HepG2 (cell line): ENCODE data around the gene HOXD8. TPM values are rescaled to one million over a fixed set of nuclear protein-coding genes. Genes with fewer than 3 reads are reported as not detected.

ENCODE experiments used
- ATAC-seq: fragments of 200-7000 bp; cut with Tn5 transposase; 3 replicates; pipeline ENCODE4 v1.9.1; 2020; ENCODE audit warnings: mild to moderate bottlenecking, moderate library complexity
- BruUV-seq: library from RNA; stranded (reverse); fragments of 400-500 nt; replicated peaks from 2 replicates; lab custom pipeline; 2021; lab: Mats Ljungman, UMichigan
- CTCF ChIA-PET: fragments of 300-600 bp; formaldehyde crosslinking; extraction: SDS; loops from one replicate; lab custom pipeline; 2021; ENCODE audit warnings: low total read pairs, inconsistent platforms, low intra/inter-chr PET ratio; lab: Yijun Ruan, JAX
- POLR2A ChIA-PET: fragments of 350-600 bp; sonication (Branson Sonifier 250); formaldehyde crosslinking; loops from one replicate; lab custom pipeline; 2020; ENCODE audit warnings: antibody characterized with exemption, inconsistent platforms; lab: Yijun Ruan, JAX
- DNase-seq: peaks from one replicate; pipeline ENCODE4 v3.0.0-alpha.2; 2015; ENCODE audit warnings: low spot score
- FAIRE-seq: peaks from 3 replicates; lab custom pipeline; 2011; peaks lifted over from hg19 to GRCh38; lab: Jason Lieb, UNC
- H2AFZ ChIP-seq: one replicate; pipeline ENCODE4 v1.6.1; 2011; ENCODE audit warnings: low read length, inconsistent platforms
- H3K27ac ChIP-seq: fragments of 300-600 bp; 3 replicates; pipeline ENCODE4 v1.8.0; 2011; ENCODE audit warnings: mixed run types, mild to moderate bottlenecking, mixed read lengths, low read length, inconsistent platforms; ENCODE audit not compliant: insufficient read depth; ENCODE audit errors: extremely low read length
- H3K27me3 ChIP-seq, 2 experiments: fragments of 200-600 bp in 1 of 2; 2 replicates in 1 of 2; 3 replicates in 1 of 2; pipeline versions ENCODE4 v1.6.0 to v1.8.0; 2011; ENCODE audit warnings: low read length in 2 of 2, mild to moderate bottlenecking in 2 of 2, moderate library complexity in 2 of 2, inconsistent platforms in 1 of 2; ENCODE audit not compliant: insufficient read depth in 2 of 2, control insufficient read depth in 1 of 2
- H3K36me3 ChIP-seq, 2 experiments: fragments of 200-600 bp in 1 of 2; replicated peaks in 1 of 2; 2 replicates in 1 of 2; 3 replicates in 1 of 2; pipeline versions ENCODE4 v1.5.1 to v1.8.0; 2011; ENCODE audit warnings: low read length in 2 of 2, inconsistent platforms in 1 of 2; ENCODE audit not compliant: insufficient read depth in 2 of 2, control insufficient read depth in 1 of 2
- H3K4me1 ChIP-seq: 2 replicates; pipeline ENCODE4 v1.5.1; 2012; ENCODE audit warnings: low read length, inconsistent platforms; ENCODE audit not compliant: insufficient read depth
- H3K4me2 ChIP-seq: 2 replicates; pipeline ENCODE4 v1.6.0; 2011; ENCODE audit warnings: low read depth, low read length, inconsistent platforms
- H3K4me3 ChIP-seq, 3 experiments: fragments of 200-600 bp in 1 of 3; sonication (generic), shearing (Covaris generic) in 1 of 3; replicated peaks in 1 of 3; 2 replicates each; pipeline ENCODE4 v1.5.1; 2011 to 2016; ENCODE audit warnings: low read length in 3 of 3, inconsistent platforms in 2 of 3, low read depth in 2 of 3, mild to moderate bottlenecking in 2 of 3, control low read depth in 1 of 3, mixed read lengths in 1 of 3; ENCODE audit not compliant: insufficient read depth in 1 of 3
- H3K79me2 ChIP-seq: one replicate; pipeline ENCODE4 v1.6.1; 2011; ENCODE audit warnings: low read length, inconsistent platforms; ENCODE audit not compliant: insufficient read depth
- H3K9ac ChIP-seq: 2 replicates; pipeline ENCODE4 v1.6.0; 2011; ENCODE audit warnings: mild to moderate bottlenecking, low read depth, low read length, inconsistent platforms; ENCODE audit not compliant: insufficient read depth
- H3K9me3 ChIP-seq: 2 replicates; pipeline ENCODE4 v1.5.1; 2012; ENCODE audit warnings: mild to moderate bottlenecking, low read length
- H4K20me1 ChIP-seq: 2 replicates; pipeline ENCODE4 v1.6.0; 2011; ENCODE audit warnings: inconsistent platforms, mild to moderate bottlenecking, low read length, moderate library complexity; ENCODE audit not compliant: insufficient read depth
- BCL6 ChIP-seq: IDR thresholded peaks from 2 replicates; pipeline ENCODE4 v1.6.1; 2016; ENCODE audit warnings: missing genetic modification reagents, missing compliant biosample characterization
- HCFC1 ChIP-seq: fragments of 150-350 bp; IDR thresholded peaks from 2 replicates; pipeline ENCODE4 v1.6.1; 2014; ENCODE audit warnings: low read depth, low read length
- LRRFIP1 ChIP-seq: sonication (generic); formaldehyde crosslinking; conservative IDR thresholded peaks from 2 replicates; pipeline ENCODE4 v1.4.0; 2020; ENCODE audit warnings: missing genetic modification reagents
- MXI1 ChIP-seq: IDR thresholded peaks from 3 replicates; pipeline ENCODE4 v1.6.1; 2012; ENCODE audit warnings: low read depth, low read length, inconsistent platforms, borderline replicate concordance
- MZF1 ChIP-seq: sonication (generic); formaldehyde crosslinking; IDR thresholded peaks from 2 replicates; pipeline ENCODE4 v1.8.1; 2023; ENCODE audit warnings: mild to moderate bottlenecking, missing genetic modification reagents, borderline replicate concordance
- PAF1 ChIP-seq: IDR thresholded peaks from 2 replicates; pipeline ENCODE4 v1.6.1; 2016; ENCODE audit warnings: missing genetic modification reagents, missing compliant biosample characterization
- SETDB1 ChIP-seq: sonication (generic); formaldehyde crosslinking; IDR thresholded peaks from 2 replicates; pipeline ENCODE4 v1.5.1; 2020; ENCODE audit warnings: missing genetic modification reagents, mild to moderate bottlenecking, borderline replicate concordance
- SNAI1 ChIP-seq: sonication (generic); formaldehyde crosslinking; IDR thresholded peaks from 2 replicates; pipeline ENCODE4 v1.5.0; 2020; ENCODE audit warnings: mild to moderate bottlenecking, missing genetic modification reagents, borderline replicate concordance
- ZBTB39 ChIP-seq: sonication (generic); formaldehyde crosslinking; IDR thresholded peaks from 2 replicates; pipeline ENCODE4 v1.5.0; 2020; ENCODE audit warnings: missing genetic modification reagents
- ZNF180 ChIP-seq: sonication (generic); formaldehyde crosslinking; IDR thresholded peaks from 2 replicates; pipeline ENCODE4 v1.4.0; 2020; ENCODE audit warnings: low read depth, missing genetic modification reagents, borderline replicate concordance
- ZNF605 ChIP-seq: sonication (generic); formaldehyde crosslinking; IDR thresholded peaks from 2 replicates; pipeline ENCODE4 v1.8.0; 2022; ENCODE audit warnings: mild to moderate bottlenecking, missing genetic modification reagents
- ZNF749 ChIP-seq: sonication (generic); formaldehyde crosslinking; IDR thresholded peaks from 2 replicates; pipeline ENCODE4 v1.8.0; 2022; ENCODE audit warnings: mild to moderate bottlenecking, missing genetic modification reagents, moderate library complexity, borderline replicate concordance
- ZNF768 ChIP-seq: sonication (generic); formaldehyde crosslinking; IDR thresholded peaks from 2 replicates; pipeline ENCODE4 v1.4.0; 2020; ENCODE audit warnings: missing genetic modification reagents
- ZNF781 ChIP-seq: sonication (generic); formaldehyde crosslinking; IDR thresholded peaks from 2 replicates; pipeline ENCODE4 v1.5.1; 2020; ENCODE audit warnings: borderline replicate concordance, mild to moderate bottlenecking, missing genetic modification reagents; ENCODE audit errors: not compliant biosample characterization
- ZNF800 ChIP-seq: sonication (generic); formaldehyde crosslinking; IDR thresholded peaks from 2 replicates; pipeline ENCODE4 v1.4.0; 2020; ENCODE audit warnings: missing genetic modification reagents
- WGBS: methylation state at CpG from one replicate; pipeline ENCODE4 v1.1.6; 2017; ENCODE audit warnings: low lambda C conversion rate; 5-methylcytosine and 5-hydroxymethylcytosine counted together
- in situ Hi-C: cut with HindIII; loops from 2 replicates; pipeline ENCODE4 v1.10.0; 2017; ENCODE audit warnings: low pct_unique_long_range_greater_than_20kb; ENCODE audit not compliant: extremely low pct_ligation_motif_present
- intact Hi-C: fragments of 100-400 bp; cut with micrococcal nuclease; formaldehyde crosslinking; loops from one replicate; pipeline ENCODE4 v1.10.0; 2022; ENCODE audit not compliant: unreplicated experiment
- polyA plus RNA-seq, 8 experiments: library from polyadenylated mRNA; depleted of rRNA in 3 of 8; stranded (reverse) in 7 of 8; unstranded in 1 of 8; fragments of >200 nt; fragmentation: Illumina TruSeq in 4 of 8; extraction: Trizol in 4 of 8; gene quantifications; 2 replicates each; pipeline versions ENCODE4 v1.2.1 to v1.2.3, GENCODE V29; 2011 to 2016; ENCODE audit warnings: low read depth in 4 of 8, missing spikeins in 1 of 8, mixed read lengths in 1 of 8; ENCODE audit not compliant: insufficient read depth in 1 of 8
- total RNA-seq, 5 experiments: library from RNA; depleted of rRNA; stranded (reverse); fragments of >200 nt; fragmentation: Illumina TruSeq; extraction: Trizol; gene quantifications; 2 replicates each; pipeline ENCODE4 v1.2.3, GENCODE V29; 2016; ENCODE audit warnings: low read depth in 1 of 5

HOXD8 gene
- total and polyA plus RNA-seq, 2 of the 13 experiments (the other 11 are each of a cell fraction or from before 2014, with no cell fraction given) = not detected

- TF ChIP-seq LRRFIP1 (CRISPR knock-in tag) (no peak), ZNF768 (no peak), BCL6 (CRISPR knock-in tag) (no peak), SNAI1 (CRISPR knock-in tag) (no peak), ZNF605 (no peak), HCFC1 (no peak)
Measured at GRCh38 chr2:176104316-176105077, 25.0 kb upstream of the HOXD8 start (continued).

GRCh38 chr2:176105078-176105729 is 24.3 kb upstream of the HOXD8 start:
- no peaks in the 10 kb centered on the region; the same call in 1 of the 2 replicates for H4K20me1 ChIP-seq
- POLR2A ChIA-PET = no interaction called here
- H3K4me1 ChIP-seq = no peaks in the 10 kb centered on the region
- H3K4me2 ChIP-seq = no peak overlapping the region
- BruUV-seq = no TSS peak
- no peaks in the 10 kb centered on the region for H3K36me3 ChIP-seq
- CTCF ChIA-PET = no interaction called here
- H3K27ac ChIP-seq = no peak overlapping the region
- H3K27me3 ChIP-seq = peaks cover 33 to 90% of the 10 kb centered on the region in 2 experiments
- H3K9ac ChIP-seq = no peak overlapping the region
- 27% methylated on average over 25 of the region's 25 CpGs for WGBS
- intact Hi-C loops (no loop called here), in situ Hi-C loops (loop anchor here (10.0 kb wide), 1 partner anchor 1070 kb away; no protein-coding TSS in a partner anchor)
- ATAC-seq (peak; percentile 9; the same call in 2 of the 3 replicates), FAIRE-seq (no peak), DNase-seq (no peak)
- no peak overlapping the region for H3K4me3 ChIP-seq
- no peaks in the 10 kb centered on the region for H3K9me3 ChIP-seq
- H2AFZ ChIP-seq = no peak overlapping the region
- no peaks in the 10 kb centered on the region for H3K79me2 ChIP-seq
- TF ChIP-seq ZNF180 (no peak), MZF1 (CRISPR knock-in tag) (no peak), PAF1 (CRISPR knock-in tag) (no peak), ZBTB39 (CRISPR knock-in tag) (no peak), MXI1 (no peak), SETDB1 (CRISPR knock-in tag) (no peak), ZNF800 (CRISPR knock-in tag) (no peak), ZNF749 (no peak), ZNF781 (no peak)
